Fibroblast of lung (primary cell): Measurements from ENCODE around the gene SBK3.

Experiments
- CTCF ChIP-seq, 2 donors: IDR thresholded peaks in 1 of 2; conservative IDR thresholded peaks in 1 of 2; 1 replicate in 1 of 2; 2 replicates in 1 of 2; pipeline ENCODE4 v1.5.1; 2011 to 2012; ENCODE audit warnings: low read length in 2 of 2, control low read depth in 1 of 2, inconsistent platforms in 1 of 2, low read depth in 1 of 2, mild to moderate bottlenecking in 1 of 2
- EZH2 ChIP-seq: IDR thresholded peaks from 2 replicates; pipeline ENCODE4 v1.5.1; 2012; ENCODE audit warnings: low read length, control low read depth, mild to moderate bottlenecking; ENCODE audit errors: missing control alignments

GRCh38 chr19:55529636-55530234 lies 15.6 kb downstream of the SBK3 start:
- no peak for TF ChIP-seq CTCF (conservative IDR thresholded peaks at IDR 0.05 in 1 of 2, IDR thresholded peaks at IDR 0.05 in 1 of 2; ENCODE audit: low read depth in 1 of 2, low read length in 2 of 2)
- TF ChIP-seq EZH2 = no peak
